ENCODE data around the gene TARBP1. TPM values are rescaled to one million over a fixed set of nuclear protein-coding genes. Genes with fewer than 3 reads are reported as not detected.
A peak's percentile ranks its signal among the peaks of the same experiment; 100 is the strongest.
"Not testable (repeated sequence)": the region's sequence is repeated elsewhere in the genome, so short reads cannot be mapped to it uniquely, and the experiment has no call there.

The TARBP1 gene
- total and polyA plus RNA-seq, 12 donors, result 4.6 to 49.9 (median 9.0) TPM

GRCh38 chr1:234381699-234382555, 97.1 kb downstream of the TARBP1 start:
- Histone ChIP-seq H3K4me3 (no peak overlapping the region), H3K27ac (no peak overlapping the region), H3K4me1 (no peaks in the 10 kb centered on the region), H3K9me3 (no peaks in the 10 kb centered on the region), H3K36me3 (peaks cover 0 to 86% (median 28%) of the 10 kb centered on the region in 9 donors), H3K27me3 (no peaks in the 10 kb centered on the region)
- intact Hi-C loops (cut with DNase I), result no loop called here
- ATAC-seq, result no peak
- DNase-seq, result no peak
- WGBS, 2 donors, result 89 to 91% methylated on average over 10 of the region's 10 CpGs
- TF ChIP-seq CTCF (IDR thresholded peaks at IDR 0.05), result no peak

- WGBS, 2 donors, result 89 to 97% methylated on average over 5 of the region's 5 CpGs
- ATAC-seq, result not testable (repeated sequence)
Observed at GRCh38 chr1:234379591-234380109, 99.3 kb downstream of the TARBP1 start.

GRCh38 chr1:234375672-234376071, 103.3 kb downstream of the TARBP1 start:
- H3K36me3 ChIP-seq, result peaks cover 0 to 57% (median 40%) of the 10 kb centered on the region in 9 donors
- no peak for TF ChIP-seq CTCF (IDR thresholded peaks at IDR 0.05)
- H3K9me3 ChIP-seq, result no peaks in the 10 kb centered on the region
- ATAC-seq (no peak), DNase-seq (no peak)
- peaks cover 6 to 31% (median 20%) of the 10 kb centered on the region in 9 donors for H3K4me1 ChIP-seq
- intact Hi-C loops (cut with DNase I), result no loop called here
- no peaks in the 10 kb centered on the region for H3K27me3 ChIP-seq
- H3K4me3 ChIP-seq, result no peak overlapping the region
- H3K27ac ChIP-seq, result no peak overlapping the region
- WGBS, 2 donors, result 93 to 94% methylated on average over 7 of the region's 7 CpGs

More at GRCh38 chr1:234379591-234380109, 99.3 kb downstream of the TARBP1 start:
- Histone ChIP-seq H3K4me1 (peaks cover 0 to 14% (median 7%) of the 10 kb centered on the region in 9 donors), H3K36me3 (peaks cover 0 to 89% (median 40%) of the 10 kb centered on the region in 9 donors)
- H3K9me3 ChIP-seq; intact Hi-C loops (cut with DNase I); H3K27me3 ChIP-seq; H3K4me3 ChIP-seq; H3K27ac ChIP-seq; DNase-seq: not testable (repeated sequence)

- H3K36me3 ChIP-seq, result peaks cover 0 to 39% (median 29%) of the 10 kb centered on the region in 9 donors
- no peaks in the 10 kb centered on the region for H3K9me3 ChIP-seq
- ATAC-seq, result peak; percentile 28 to 78 (median 52)
- TF ChIP-seq CTCF (IDR thresholded peaks at IDR 0.05), result no peak
- 1 to 2% methylated on average over 6 of the region's 6 CpGs for WGBS, 2 donors
- no peak for DNase-seq
- H3K4me3 ChIP-seq, result peak overlapping the region; percentile 53 to 88 (median 76)
- H3K4me1 ChIP-seq, result peaks cover 6 to 31% (median 20%) of the 10 kb centered on the region in 9 donors
- peak overlapping the region; percentile 92 to 98 (median 96) for H3K27ac ChIP-seq
- intact Hi-C loops (cut with DNase I), result no loop called here
- no peaks in the 10 kb centered on the region for H3K27me3 ChIP-seq
Observed at GRCh38 chr1:234373959-234374254, 105.1 kb downstream of the TARBP1 start.

Measured in heart right ventricle (tissue), 16 donors.